IPS DF 6.9 (cell line): ENCODE measurements around the gene CNNM1.
A peak's percentile ranks its signal among the peaks of the same experiment; 100 is the strongest.

Source experiments
- DNase-seq: peaks from one replicate; pipeline ENCODE4 v3.0.0-alpha.2; 2013; ENCODE audit warnings: low read depth, low spot score
- H3K27ac ChIP-seq: one replicate; pipeline ENCODE4 v1.5.1; 2013; ENCODE audit warnings: low read length, control low read depth
- H3K27me3 ChIP-seq: 2 replicates; pipeline ENCODE4 v1.6.1; 2013; ENCODE audit warnings: mild to moderate bottlenecking, low read length; ENCODE audit not compliant: control insufficient read depth, insufficient read depth
- H3K36me3 ChIP-seq: 2 replicates; pipeline ENCODE4 v1.6.1; 2013; ENCODE audit warnings: low read length; ENCODE audit not compliant: control insufficient read depth, insufficient read depth
- H3K4me1 ChIP-seq: 2 replicates; pipeline ENCODE4 v1.6.1; 2013; ENCODE audit warnings: low read length; ENCODE audit not compliant: control insufficient read depth, insufficient read depth
- H3K4me3 ChIP-seq: 2 replicates; pipeline ENCODE4 v1.5.1; 2013; ENCODE audit warnings: mild to moderate bottlenecking, low read length
- H3K9me3 ChIP-seq: 2 replicates; pipeline ENCODE4 v1.6.1; 2013; ENCODE audit warnings: low read length, inconsistent platforms; ENCODE audit not compliant: control insufficient read depth, insufficient read depth
- WGBS: extraction: QIAGEN DNeasy Blood & Tissue Kit; methylation state at CpG from one replicate; pipeline ENCODE4 v1.1.7; 2013; ENCODE audit warnings: mixed read lengths, missing lambda C conversion rate; ENCODE audit not compliant: insufficient read length, insufficient coverage; 5-methylcytosine and 5-hydroxymethylcytosine counted together

CNNM1 gene

DNA sequence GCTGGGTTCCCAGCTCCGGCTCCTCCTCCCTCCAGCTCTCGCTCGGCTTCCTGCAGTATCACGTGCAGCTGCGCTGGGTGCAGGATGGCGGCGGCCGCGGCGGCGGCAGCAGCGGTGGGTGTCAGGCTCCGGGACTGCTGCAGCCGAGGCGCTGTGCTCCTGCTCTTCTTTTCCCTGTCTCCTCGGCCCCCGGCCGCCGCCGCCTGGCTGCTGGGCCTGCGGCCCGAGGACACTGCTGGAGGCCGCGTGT lies at the start of gene CNNM1:
Gene CNNM1, plus strand, starts transcription at position 53 of the 250 bp plus-strand sequence. Its CDS starts 32 bp downstream, at position 85.
- peak within 1 kb of the TSS; percentile 51; the same call in 1 of the 2 replicates for H3K4me3 ChIP-seq
- no peak for DNase-seq
- H3K27me3 ChIP-seq = peaks cover 24% of the 10 kb centered on the region
- H3K27ac ChIP-seq = no peak within 1 kb of the TSS
- no CpG with 5 or more reads among the region's 24 CpGs for WGBS
- H3K4me1 ChIP-seq = 0 out of 2 replicates have a peak, but pooled peaks cover 1% of the 10 kb centered on the region
- H3K9me3 ChIP-seq = no peaks in the 10 kb centered on the region
- H3K36me3 ChIP-seq = no peaks in the 10 kb centered on the region; the same call in 1 of the 2 replicates

GRCh38 chr10:99279626-99280111 lies 49.5 kb upstream of the CNNM1 start:
- no CpG with 5 or more reads among the region's 1 CpG for WGBS
- Histone ChIP-seq H3K4me1 (no peaks in the 10 kb centered on the region), H3K9me3 (no peaks in the 10 kb centered on the region), H3K4me3 (no peak overlapping the region), H3K36me3 (no peaks in the 10 kb centered on the region), H3K27ac (no peak overlapping the region), H3K27me3 (no peaks in the 10 kb centered on the region)
- no peak for DNase-seq

- Histone ChIP-seq H3K27ac (no peak overlapping the region), H3K9me3 (no peaks in the 10 kb centered on the region), H3K36me3 (no peaks in the 10 kb centered on the region), H3K4me3 (no peak overlapping the region), H3K4me1 (no peaks in the 10 kb centered on the region), H3K27me3 (no peaks in the 10 kb centered on the region)
- no CpG with 5 or more reads among the region's 2 CpGs for WGBS
- no peak for DNase-seq
Observed at GRCh38 chr10:99280472-99280871, 48.7 kb upstream of the CNNM1 start.

DNA sequence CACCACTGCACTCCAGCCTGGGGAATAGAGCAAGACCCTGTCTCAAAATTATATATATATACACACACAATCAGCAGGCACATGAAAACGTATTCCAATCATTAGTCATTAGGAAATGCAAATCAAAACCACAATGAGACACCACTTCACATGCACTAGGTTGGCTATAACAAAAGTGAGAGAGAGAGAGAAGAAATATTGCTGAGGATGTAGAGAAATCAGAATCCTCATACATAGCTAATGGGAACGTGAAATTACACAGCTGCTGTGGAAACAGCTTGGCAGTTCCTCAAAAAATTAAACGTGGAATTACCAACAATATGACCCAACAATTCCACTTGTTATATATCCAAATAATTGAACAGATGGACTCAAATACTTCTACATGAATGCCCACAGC lies 43.3 kb upstream of the CNNM1 start:
- no peak for DNase-seq
- H3K4me3 ChIP-seq = no peak overlapping the region
- H3K4me1 ChIP-seq = no peaks in the 10 kb centered on the region
- no peaks in the 10 kb centered on the region for H3K36me3 ChIP-seq
- H3K27me3 ChIP-seq = no peaks in the 10 kb centered on the region
- no CpG with 5 or more reads among the region's 3 CpGs for WGBS
- H3K9me3 ChIP-seq = no peaks in the 10 kb centered on the region
- H3K27ac ChIP-seq = no peak overlapping the region

GRCh38 chr10:99290306-99290705 lies 38.9 kb upstream of the CNNM1 start:
- no peak for DNase-seq
- Histone ChIP-seq H3K27ac (no peak overlapping the region), H3K27me3 (no peaks in the 10 kb centered on the region), H3K36me3 (no peaks in the 10 kb centered on the region), H3K9me3 (no peaks in the 10 kb centered on the region), H3K4me1 (no peaks in the 10 kb centered on the region), H3K4me3 (no peak overlapping the region)
- WGBS = no CpG with 5 or more reads among the region's 1 CpG

DNA sequence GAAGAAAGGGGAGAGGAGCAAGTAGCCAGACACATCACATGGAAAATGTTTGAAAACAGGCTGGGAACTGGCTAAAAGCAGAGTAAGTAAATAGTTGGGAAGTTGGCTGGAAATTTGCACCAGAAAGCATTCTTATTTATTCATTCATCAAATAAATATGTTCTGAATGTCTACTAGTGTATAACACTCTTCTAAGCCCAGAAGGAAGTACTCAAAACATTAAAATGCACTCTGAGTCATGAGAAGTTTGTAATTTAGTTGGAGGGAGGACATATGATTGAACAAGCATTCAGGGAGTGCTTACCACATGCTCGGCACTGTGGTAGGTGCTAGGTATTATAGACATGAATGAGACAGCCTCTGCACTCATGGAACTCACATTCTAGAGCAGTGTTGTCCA lies 37.0 kb upstream of the CNNM1 start:
- H3K27me3 ChIP-seq = no peaks in the 10 kb centered on the region
- no peaks in the 10 kb centered on the region for H3K36me3 ChIP-seq
- no peaks in the 10 kb centered on the region for H3K9me3 ChIP-seq
- no peak overlapping the region for H3K27ac ChIP-seq
- WGBS = no CpG with 5 or more reads among the region's 1 CpG
- H3K4me1 ChIP-seq = no peaks in the 10 kb centered on the region
- no peak for DNase-seq
- no peak overlapping the region for H3K4me3 ChIP-seq

- Histone ChIP-seq H3K9me3 (no peaks in the 10 kb centered on the region), H3K4me1 (no peaks in the 10 kb centered on the region), H3K27ac (no peak overlapping the region), H3K4me3 (no peak overlapping the region), H3K36me3 (no peaks in the 10 kb centered on the region), H3K27me3 (no peaks in the 10 kb centered on the region)
- no CpG with 5 or more reads among the region's 5 CpGs for WGBS
- DNase-seq = no peak
Observed at GRCh38 chr10:99296605-99297004, 32.6 kb upstream of the CNNM1 start.

DNA sequence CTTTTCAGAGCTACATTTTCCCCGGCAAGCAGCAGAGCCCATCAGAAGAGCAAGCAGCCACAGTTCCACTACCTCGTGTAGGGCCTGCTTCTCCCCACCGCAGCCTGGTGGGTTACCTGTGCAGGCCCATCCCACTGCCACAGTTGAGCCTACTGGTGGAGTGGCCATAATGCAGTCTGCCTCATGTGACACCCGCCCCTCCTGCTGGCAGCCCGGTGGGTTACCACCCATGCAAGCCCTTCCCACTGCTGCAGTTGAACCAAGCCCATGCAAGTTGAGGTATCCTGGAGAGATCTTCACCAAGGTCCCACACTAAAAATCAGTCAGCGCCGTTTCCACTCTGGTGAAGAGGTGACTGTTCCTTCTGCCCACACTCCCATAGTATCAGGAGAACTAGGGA lies 32.1 kb upstream of the CNNM1 start:
- Histone ChIP-seq H3K9me3 (no peaks in the 10 kb centered on the region), H3K4me1 (no peaks in the 10 kb centered on the region), H3K27ac (no peak overlapping the region), H3K4me3 (no peak overlapping the region), H3K36me3 (no peaks in the 10 kb centered on the region), H3K27me3 (no peaks in the 10 kb centered on the region)
- no peak for DNase-seq
- WGBS = no CpG with 5 or more reads among the region's 7 CpGs

DNA sequence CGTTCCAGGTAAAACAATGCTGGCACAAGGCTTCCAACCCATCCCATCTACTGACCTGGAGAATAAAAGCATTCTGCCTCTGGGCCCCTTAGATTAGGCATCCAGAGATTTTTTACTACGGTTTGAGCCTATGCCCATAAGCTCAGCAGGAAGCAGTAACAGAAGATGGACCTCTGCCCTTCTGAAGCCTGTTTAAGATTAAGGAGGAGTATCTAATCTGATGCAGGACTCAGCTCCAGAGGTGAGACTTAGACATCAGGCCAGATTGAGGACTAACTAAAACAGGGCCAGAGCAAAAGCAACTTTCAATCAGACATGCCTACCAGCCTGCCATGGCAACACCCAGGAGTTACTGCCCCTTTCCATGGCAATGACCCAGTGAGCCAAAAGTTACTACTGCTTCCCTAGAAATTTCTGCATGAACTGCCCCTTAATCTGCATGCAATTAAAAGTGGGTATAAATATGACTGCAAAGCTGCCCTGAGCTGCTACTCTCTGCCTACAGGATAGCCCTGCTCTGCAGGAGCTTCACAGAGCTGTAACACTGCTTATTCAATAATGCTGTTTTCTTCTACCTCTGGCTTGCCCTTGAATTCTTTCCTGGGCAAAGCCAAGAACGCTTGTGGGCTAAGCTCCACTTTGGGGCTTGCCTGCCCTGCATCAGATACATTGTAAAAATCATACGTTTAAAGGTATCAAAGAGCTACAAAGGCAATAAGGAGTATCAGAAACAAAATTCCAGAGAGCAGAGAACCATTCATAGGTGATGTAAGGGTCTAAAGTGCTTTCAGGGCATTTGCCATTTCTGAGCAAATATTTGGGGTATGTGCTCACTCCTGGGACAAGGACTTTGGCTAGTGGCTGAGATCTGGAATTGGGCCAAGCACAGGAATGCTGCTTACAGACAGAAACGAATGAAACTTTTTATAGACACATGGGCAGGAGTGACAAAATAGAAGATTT lies 25.0 kb upstream of the CNNM1 start:
- Histone ChIP-seq H3K9me3 (no peaks in the 10 kb centered on the region), H3K4me3 (no peak overlapping the region), H3K36me3 (no peaks in the 10 kb centered on the region), H3K4me1 (no peaks in the 10 kb centered on the region; the same call in 1 of the 2 replicates), H3K27me3 (no peaks in the 10 kb centered on the region), H3K27ac (no peak overlapping the region)
- no CpG with 5 or more reads among the region's 5 CpGs for WGBS
- no peak for DNase-seq

DNA sequence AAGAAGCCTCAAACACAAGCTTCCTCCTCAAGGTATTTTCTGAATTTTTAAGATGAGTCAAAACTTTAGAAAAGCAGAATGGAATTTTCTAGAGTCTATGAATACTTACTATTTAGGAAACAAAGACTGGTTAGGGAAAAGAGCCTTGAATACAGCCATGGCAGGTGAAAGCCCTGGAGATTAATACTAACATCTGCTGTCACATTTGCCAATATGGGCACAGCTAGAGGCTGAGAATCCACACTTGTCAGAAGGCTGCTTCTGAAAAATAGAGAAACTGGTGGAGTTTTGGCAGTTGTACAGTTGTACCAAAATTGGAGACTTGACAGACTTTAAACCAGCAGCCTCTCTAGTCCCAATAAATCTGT lies 24.3 kb upstream of the CNNM1 start:
- Histone ChIP-seq H3K36me3 (no peaks in the 10 kb centered on the region), H3K4me1 (no peaks in the 10 kb centered on the region; the same call in 1 of the 2 replicates), H3K27ac (no peak overlapping the region), H3K4me3 (no peak overlapping the region), H3K27me3 (no peaks in the 10 kb centered on the region), H3K9me3 (no peaks in the 10 kb centered on the region)
- DNase-seq = no peak

GRCh38 chr10:99312501-99312900 lies 16.7 kb upstream of the CNNM1 start:
- no CpG with 5 or more reads among the region's 2 CpGs for WGBS
- no peak for DNase-seq
- Histone ChIP-seq H3K4me1 (no peaks in the 10 kb centered on the region), H3K36me3 (no peaks in the 10 kb centered on the region), H3K27me3 (no peaks in the 10 kb centered on the region), H3K4me3 (no peak overlapping the region), H3K27ac (no peak overlapping the region), H3K9me3 (no peaks in the 10 kb centered on the region)
